K562 (cell line): ENCODE results near the gene DYNC1H1. TPM values are rescaled to one million over a fixed set of nuclear protein-coding genes. Genes with fewer than 3 reads are reported as not detected.

Experiments used
- ATAC-seq: fragments of 200-7000 bp; cut with Tn5 transposase; 3 replicates; pipeline ENCODE4 v1.9.1; 2020; ENCODE audit warnings: moderate library complexity
- BruUV-seq: library from RNA; stranded (reverse); fragments of 400-500 nt; replicated peaks from 2 replicates; lab custom pipeline; 2021; lab: Mats Ljungman, UMichigan
- CTCF ChIA-PET: fragments of 300-600 bp; formaldehyde crosslinking; extraction: SDS; loops from one replicate; lab custom pipeline; 2021; ENCODE audit warnings: low intra/inter-chr PET ratio; lab: Yijun Ruan, JAX
- POLR2A ChIA-PET: fragments of 300-600, 350-650 bp; sonication (Branson Sonifier 250); formaldehyde crosslinking; extraction: SDS; loops from one replicate; lab custom pipeline; 2021; ENCODE audit warnings: antibody characterized with exemption, inconsistent platforms; lab: Yijun Ruan, JAX
- DNase-seq, 4 experiments: peaks; one replicate each; pipeline versions ENCODE4 v3.0.0 to v3.0.0-alpha.2; 2011 to 2018; ENCODE audit warnings: low spot score in 3 of 4, mixed read lengths in 3 of 4; ENCODE audit errors: extremely low read depth in 1 of 4
- FAIRE-seq: peaks from 2 replicates; lab custom pipeline; 2011; peaks lifted over from hg19 to GRCh38; lab: Jason Lieb, UNC
- H2AFZ ChIP-seq: 2 replicates; pipeline ENCODE4 v1.6.0; 2011; ENCODE audit warnings: low read depth, low read length, control low read depth, inconsistent platforms
- H3K27ac ChIP-seq: fragments of 200-600 bp; 3 replicates; pipeline ENCODE4 v1.8.0; 2011; ENCODE audit warnings: low read depth, mild to moderate bottlenecking, control low read depth, inconsistent platforms, low read length, moderate library complexity, mixed read lengths; ENCODE audit errors: extremely low read depth
- H3K27me3 ChIP-seq, 2 experiments: fragments of 300-600 bp in 1 of 2; 2 replicates in 1 of 2; 3 replicates in 1 of 2; pipeline versions ENCODE4 v1.6.0 to v1.8.0; 2011; ENCODE audit warnings: inconsistent platforms in 2 of 2, low read length in 2 of 2, mild to moderate bottlenecking in 1 of 2, mixed read lengths in 1 of 2, moderate library complexity in 1 of 2; ENCODE audit not compliant: control insufficient read depth in 2 of 2, insufficient read depth in 2 of 2
- H3K36me3 ChIP-seq: fragments of 300-600 bp; 3 replicates; pipeline ENCODE4 v1.8.0; 2011; ENCODE audit warnings: mild to moderate bottlenecking, low read length, inconsistent platforms; ENCODE audit not compliant: control insufficient read depth, insufficient read depth
- H3K4me1 ChIP-seq, 2 experiments: fragments of 200-600 bp in 1 of 2; replicated peaks in 1 of 2; 2 replicates in 1 of 2; 3 replicates in 1 of 2; pipeline versions ENCODE4 v1.5.1 to v1.8.0; 2011; ENCODE audit warnings: inconsistent platforms in 2 of 2, low read length in 2 of 2, mild to moderate bottlenecking in 1 of 2, mixed read lengths in 1 of 2, moderate library complexity in 1 of 2; ENCODE audit not compliant: control insufficient read depth in 2 of 2, insufficient read depth in 2 of 2
- H3K4me2 ChIP-seq: 2 replicates; pipeline ENCODE4 v1.6.1; 2011; ENCODE audit warnings: low read length, control low read depth, inconsistent platforms, mixed read lengths; ENCODE audit not compliant: insufficient read depth
- H3K4me3 ChIP-seq: fragments of 200-600 bp; sonication (generic), shearing (Covaris generic); 2 replicates; pipeline ENCODE4 v1.5.1; 2016; ENCODE audit warnings: control low read depth, inconsistent platforms
- H3K79me2 ChIP-seq: fragments of 200-600 bp; 3 replicates; pipeline ENCODE4 v1.8.0; 2011; ENCODE audit warnings: low read length, inconsistent platforms; ENCODE audit not compliant: control insufficient read depth, insufficient read depth
- H3K9ac ChIP-seq, 2 experiments: 2 replicates each; pipeline versions ENCODE4 v1.6.0 to v1.6.1; 2011; ENCODE audit warnings: low read depth in 2 of 2, low read length in 2 of 2, control low read depth in 1 of 2, inconsistent platforms in 1 of 2, mild to moderate bottlenecking in 1 of 2, mixed read lengths in 1 of 2; ENCODE audit not compliant: insufficient read depth in 1 of 2
- H3K9me1 ChIP-seq: one replicate; pipeline ENCODE4 v1.6.0; 2011; ENCODE audit warnings: inconsistent platforms, mild to moderate bottlenecking, low read length, moderate library complexity; ENCODE audit not compliant: control insufficient read depth, insufficient read depth
- H3K9me3 ChIP-seq: replicated peaks from 2 replicates; pipeline ENCODE4 v1.5.1; 2011; ENCODE audit warnings: low read depth, low read length, inconsistent platforms; ENCODE audit not compliant: control insufficient read depth, insufficient read depth
- H4K20me1 ChIP-seq: replicated peaks from 2 replicates; pipeline ENCODE4 v1.6.1; 2011; ENCODE audit warnings: low read length, inconsistent platforms, mixed read lengths; ENCODE audit not compliant: control insufficient read depth, insufficient read depth
- BACH1 ChIP-seq: fragments of 200-800 bp; sonication (Bioruptor generic); IDR thresholded peaks from 2 replicates; pipeline ENCODE4 v1.6.1; 2016; ENCODE audit warnings: missing genetic modification characterization, missing compliant biosample characterization
- BHLHE40 ChIP-seq: IDR thresholded peaks from 2 replicates; pipeline ENCODE4 v1.6.1; 2011; ENCODE audit warnings: low read length, improper control_type of control experiment
- FUS ChIP-seq: fragments of 200-400 bp; formaldehyde crosslinking; optimal IDR thresholded peaks from 2 replicates; pipeline ENCODE3; 2017; ENCODE audit warnings: low read depth, low read length
- GATAD2A ChIP-seq: fragments of 450-650 bp; IDR thresholded peaks from 2 replicates; pipeline ENCODE4 v1.6.1; 2017
- HDGF ChIP-seq: fragments of 450-650 bp; IDR thresholded peaks from 2 replicates; pipeline ENCODE4 v1.6.1; 2016
- HMGN3 ChIP-seq: IDR thresholded peaks from 2 replicates; pipeline ENCODE4 v1.6.1; 2011; ENCODE audit warnings: borderline replicate concordance, low read depth, mild to moderate bottlenecking, mixed read lengths, low read length; ENCODE audit not compliant: insufficient read length; ENCODE audit errors: extremely low read depth
- KHSRP ChIP-seq: fragments of 450-650 bp; IDR thresholded peaks from 2 replicates; pipeline ENCODE4 v1.6.1; 2017
- PKNOX1 ChIP-seq: fragments of 450-650 bp; IDR thresholded peaks from 2 replicates; pipeline ENCODE4 v1.6.1; 2016
- RBM34 ChIP-seq: fragments of 200-400 bp; formaldehyde crosslinking; IDR thresholded peaks from 2 replicates; pipeline ENCODE4 v1.6.1; 2018; ENCODE audit warnings: low read length, borderline replicate concordance; ENCODE audit not compliant: insufficient read depth
- SMAD1 ChIP-seq: fragments of 150-350 bp; IDR thresholded peaks from 2 replicates; pipeline ENCODE4 v1.6.1; 2014; ENCODE audit warnings: low read length, low read depth; ENCODE audit not compliant: partially characterized antibody
- SREBF2 ChIP-seq: sonication (generic); formaldehyde crosslinking; IDR thresholded peaks from 2 replicates; pipeline ENCODE4 v1.4.0; 2020; ENCODE audit warnings: mild to moderate bottlenecking, missing genetic modification reagents
- TCF7 ChIP-seq: sonication (generic); IDR thresholded peaks from 2 replicates; pipeline ENCODE4 v1.6.1; 2016; ENCODE audit warnings: antibody characterized with exemption, borderline replicate concordance
- TRIM24 ChIP-seq, 2 experiments: fragments of 450-650 bp; IDR thresholded peaks; 2 replicates each; pipeline ENCODE4 v1.6.1; 2016
- ZBTB1 ChIP-seq: sonication (generic); formaldehyde crosslinking; IDR thresholded peaks from 2 replicates; pipeline ENCODE4 v1.8.1; 2023; ENCODE audit warnings: missing genetic modification reagents, low read depth, mild to moderate bottlenecking, borderline replicate concordance
- ZBTB9 ChIP-seq: fragments of 450-650 bp; formaldehyde crosslinking; IDR thresholded peaks from 2 replicates; pipeline ENCODE4 v1.4.0; 2020; ENCODE audit warnings: mild to moderate bottlenecking, moderate library complexity
- ZFPM2 ChIP-seq: fragments of 250-450 bp; sonication (Bioruptor Pico); IDR thresholded peaks from 2 replicates; pipeline ENCODE4 v1.5.1; 2022; ENCODE audit warnings: mild to moderate bottlenecking
- ZNF175 ChIP-seq: fragments of 200-800 bp; sonication (Bioruptor generic); IDR thresholded peaks from 2 replicates; pipeline ENCODE4 v1.6.1; 2016; ENCODE audit warnings: low read depth, mild to moderate bottlenecking, missing genetic modification characterization, missing compliant biosample characterization
- ZNF592 ChIP-seq: fragments of 450-650 bp; IDR thresholded peaks from 2 replicates; pipeline ENCODE4 v1.6.1; 2017; ENCODE audit warnings: antibody characterized with exemption, mild to moderate bottlenecking
- WGBS: fragments of 100-300 bp; shearing (Covaris generic); methylation state at CpG from one replicate; pipeline ENCODE4 v1.1.6; 2016; ENCODE audit warnings: low coverage, mixed read lengths; ENCODE audit not compliant: insufficient coverage; ENCODE audit errors: missing lambda C conversion rate; 5-methylcytosine and 5-hydroxymethylcytosine counted together
- in situ Hi-C: fragments of 300-500 bp; cut with MboI; formaldehyde crosslinking; loops from 4 replicates; pipeline ENCODE4 v1.15.0; 2018; ENCODE audit warnings: inconsistent platforms, mixed read lengths
- intact Hi-C: fragments of 100-400 bp; cut with micrococcal nuclease; formaldehyde crosslinking; loops from 2 replicates; pipeline ENCODE4 v1.14.2; 2022
- polyA plus RNA-seq, 8 experiments: library from polyadenylated mRNA; depleted of rRNA in 4 of 8; stranded (reverse) in 5 of 8; unstranded in 3 of 8; fragments of >200 nt; fragmentation: Nextera tagmentation in 2 of 8; fragmentation: Illumina TruSeq in 1 of 8; extraction: Ambion mirVana in 2 of 8; extraction: Trizol in 1 of 8; gene quantifications; 2 replicates each; pipeline versions ENCODE4 v1.2.1 to v1.2.3, GENCODE V29; 2011 to 2014; ENCODE audit warnings: inconsistent platforms in 1 of 8, missing spikeins in 1 of 8
- total RNA-seq, 7 experiments: library from RNA; depleted of rRNA in 6 of 7; stranded (reverse); fragments of >200 nt in 6 of 7; fragmentation: Illumina TruSeq in 2 of 7; extraction: Trizol in 2 of 7; gene quantifications; 2 replicates each; pipeline versions ENCODE4 v1.2.1 to v1.2.3, GENCODE V29; 2011 to 2021; ENCODE audit warnings: low replicate concordance in 1 of 7

The DYNC1H1 gene
- total and polyA plus RNA-seq, 9 of the 15 experiments (the other 6 are each of a cell fraction or from before 2014, with no cell fraction given), result 31.9 to 335 (median 115) TPM

GRCh38 chr14:101980700-101981099, 16.3 kb downstream of the DYNC1H1 start (continued):
- TF ChIP-seq BACH1 (no peak), PKNOX1 (no peak), TRIM24 (IDR thresholded peaks at IDR 0.05) (no peak), KHSRP (no peak)

- in situ Hi-C loops (no loop called here), intact Hi-C loops (no loop called here)
- no peak overlapping the region for H3K27ac ChIP-seq
- DNase-seq, result no peak
- WGBS, result 60% methylated on average over 3 of the region's 6 CpGs
- BruUV-seq, result no TSS peak
- no peaks in the 10 kb centered on the region for H3K4me1 ChIP-seq
- no peak for FAIRE-seq
- ChIA-PET CTCF (no interaction called here), POLR2A (interaction anchor here (0.5 kb wide), 1 partner anchor 247 kb away, joined by 3 read pairs; no protein-coding TSS in a partner anchor)
- H3K36me3 ChIP-seq, result peaks cover 86% of the 10 kb centered on the region
- no peaks in the 10 kb centered on the region for H4K20me1 ChIP-seq
- no peaks in the 10 kb centered on the region for H3K9me1 ChIP-seq
- no peak overlapping the region for H3K4me3 ChIP-seq
- H3K9me3 ChIP-seq, result no peaks in the 10 kb centered on the region
- H3K9ac ChIP-seq, result no peak overlapping the region
- no peaks in the 10 kb centered on the region for H3K27me3 ChIP-seq
- 0 out of 3 replicates have a peak, but pooled peaks cover under 1% of the 10 kb centered on the region for H3K79me2 ChIP-seq
- no peak overlapping the region for H3K4me2 ChIP-seq
- H2AFZ ChIP-seq, result no peak overlapping the region
- ATAC-seq, result no peak
- TF ChIP-seq SMAD1, result no peak
- no peak for TF ChIP-seq TCF7
- TF ChIP-seq HDGF, result no peak
- TF ChIP-seq ZFPM2, result no peak
- TF ChIP-seq ZBTB1, result no peak
- no peak for TF ChIP-seq FUS
- TF ChIP-seq HMGN3, result no peak
- TF ChIP-seq BHLHE40, result no peak
- TF ChIP-seq RBM34, result no peak
- no peak for TF ChIP-seq ZNF592
- TF ChIP-seq GATAD2A, result no peak
- TF ChIP-seq ZBTB9 (CRISPR knock-in tag), result no peak
- no peak for TF ChIP-seq SREBF2 (CRISPR knock-in tag)
- no peak for TF ChIP-seq ZNF175 (CRISPR knock-in tag)
Observed at GRCh38 chr14:101982621-101983020, 18.2 kb downstream of the DYNC1H1 start.
